T-helper 2 cell (primary cell): ENCODE data around the gene C2orf76.
"Not testable (repeated sequence)": the region's sequence is repeated elsewhere in the genome, so short reads cannot be mapped to it uniquely, and the experiment has no call there.

Experiments
- DNase-seq, 5 experiments: peaks; one replicate each; pipeline versions ENCODE4 v3.0.0 to v3.0.0-alpha.2; 2012 to 2022

C2orf76 gene

DNA sequence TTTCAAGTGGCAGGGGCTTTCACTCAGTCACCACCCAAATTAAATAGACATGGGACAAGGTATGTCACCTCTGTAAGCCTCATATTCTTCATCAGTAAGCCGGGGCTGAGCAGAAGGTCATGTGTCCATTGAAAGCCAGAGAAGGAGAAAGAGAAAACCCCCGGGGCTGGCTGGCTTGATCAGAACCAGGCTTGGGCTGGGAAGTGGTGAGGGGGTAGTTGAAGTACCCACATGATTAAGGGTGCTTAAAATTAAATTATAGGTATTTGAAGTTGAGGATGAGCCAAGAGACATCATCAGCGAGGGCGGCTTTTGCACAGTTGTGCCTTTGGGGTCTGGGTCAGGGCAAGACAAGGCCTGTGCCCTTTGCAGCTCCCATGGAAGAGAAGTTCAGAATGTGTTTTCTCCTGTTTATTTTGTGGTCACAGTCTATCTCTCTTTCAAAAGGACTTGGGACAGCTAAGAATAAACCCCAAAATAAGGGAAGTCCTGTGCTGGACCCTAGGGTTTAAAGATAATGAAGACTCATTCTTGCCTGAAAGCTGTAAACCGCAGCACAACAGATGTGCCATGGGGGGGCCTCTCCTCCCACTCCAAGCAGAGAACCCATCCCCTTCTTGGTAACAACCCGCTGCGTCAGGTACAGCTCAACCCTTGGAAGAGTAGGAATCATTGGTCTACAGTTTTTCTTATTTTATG, 10.8 kb upstream of the C2orf76 start:
- DNase-seq = no peak

GRCh38 chr2:119376810-119377209, 10.2 kb upstream of the C2orf76 start:
- no peak for DNase-seq

DNA sequence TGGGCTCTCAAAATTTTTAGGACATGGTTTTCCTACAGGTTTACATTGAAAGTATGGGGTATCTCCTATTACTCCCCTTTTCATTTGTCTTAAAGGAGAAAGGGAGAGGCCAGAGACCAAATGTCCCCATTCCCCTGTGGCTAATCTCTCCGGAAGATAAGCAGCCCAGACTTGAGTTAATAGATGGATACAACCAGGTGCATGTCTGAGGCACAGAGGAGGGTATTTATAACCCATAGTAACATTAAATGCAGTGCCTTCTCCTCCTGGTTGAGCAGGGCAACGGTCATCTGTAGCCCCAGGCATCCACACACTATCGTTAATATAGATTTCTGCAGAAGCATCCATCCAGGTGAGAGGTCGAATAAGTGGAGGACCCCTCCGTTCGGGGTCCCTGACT, 9.8 kb upstream of the C2orf76 start:
- DNase-seq = not testable (repeated sequence)

DNA sequence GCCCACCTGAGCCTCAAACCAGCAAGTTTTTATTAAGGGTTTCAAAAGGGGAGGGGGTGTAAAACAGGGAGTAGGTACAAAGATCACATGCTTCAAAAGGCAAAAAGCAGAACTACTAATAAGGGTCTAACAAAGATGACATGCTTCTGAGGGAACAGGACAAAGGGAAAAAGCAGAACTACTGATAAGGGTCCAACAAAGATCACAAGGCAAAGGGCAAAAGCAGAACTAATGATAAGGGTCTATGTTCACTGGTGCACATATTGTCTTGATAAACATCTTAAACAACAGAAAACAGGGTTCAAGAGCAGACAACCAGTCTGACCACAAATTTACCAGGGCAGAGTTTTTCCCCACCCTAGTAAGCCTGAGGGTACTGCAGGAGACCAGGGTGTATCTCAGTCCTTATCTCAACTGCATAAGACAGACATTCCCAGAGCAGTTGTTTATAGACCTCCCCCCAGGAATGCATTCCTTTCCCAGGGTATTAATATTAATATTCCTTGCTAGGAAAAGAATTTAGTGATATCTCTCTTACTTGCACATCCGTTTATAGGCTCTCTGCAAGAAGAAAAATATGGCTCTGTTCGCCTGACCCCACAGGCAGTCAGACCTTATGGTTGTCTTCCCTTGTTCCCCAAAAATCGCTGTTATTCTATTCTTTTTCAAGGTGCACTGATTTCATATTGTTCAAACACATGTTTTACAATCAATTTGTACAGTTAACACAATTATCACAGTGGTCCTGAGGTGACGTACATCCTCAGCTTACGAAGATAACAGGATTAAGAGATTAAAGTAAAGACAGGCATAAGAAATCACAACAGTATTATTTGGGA, 7.5 kb upstream of the C2orf76 start:
- DNase-seq = not testable (repeated sequence)

- no peak for DNase-seq
Measured at GRCh38 chr2:119372778-119373568, 6.3 kb upstream of the C2orf76 start.

DNA sequence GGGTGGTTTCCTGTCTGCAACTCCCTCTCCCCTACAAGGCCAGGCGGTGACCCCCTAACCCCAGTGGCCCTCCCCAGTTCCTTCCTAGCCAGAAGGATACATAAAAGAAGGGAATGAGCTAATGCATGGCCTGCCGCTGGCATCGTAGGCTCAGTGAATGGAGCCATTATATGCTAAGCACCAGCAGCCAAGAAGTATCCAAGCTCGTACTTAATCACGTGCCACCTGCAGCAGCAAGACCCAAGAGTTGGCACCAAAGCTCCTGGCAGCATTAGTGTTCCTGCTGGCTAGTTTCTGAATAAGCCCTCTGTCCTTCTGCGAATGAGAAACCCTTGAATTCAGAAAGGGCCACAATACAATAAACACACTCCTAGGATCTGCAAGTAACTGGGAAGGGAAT, 4.5 kb upstream of the C2orf76 start:
- DNase-seq = no peak

GRCh38 chr2:119369845-119370244, 3.2 kb upstream of the C2orf76 start:
- no peak for DNase-seq

GRCh38 chr2:119367472-119368099, 952 bp upstream of the C2orf76 start:
- DNase-seq = peak; percentile 12 to 69 (median 24)

GRCh38 chr2:119366161-119366648, 429 bp downstream of the C2orf76 start:
- DNase-seq = peak in 1 of 5 experiments; percentile 30

- DNase-seq = no peak
Measured at GRCh38 chr2:119365436-119365835, 1.2 kb downstream of the C2orf76 start.

DNA sequence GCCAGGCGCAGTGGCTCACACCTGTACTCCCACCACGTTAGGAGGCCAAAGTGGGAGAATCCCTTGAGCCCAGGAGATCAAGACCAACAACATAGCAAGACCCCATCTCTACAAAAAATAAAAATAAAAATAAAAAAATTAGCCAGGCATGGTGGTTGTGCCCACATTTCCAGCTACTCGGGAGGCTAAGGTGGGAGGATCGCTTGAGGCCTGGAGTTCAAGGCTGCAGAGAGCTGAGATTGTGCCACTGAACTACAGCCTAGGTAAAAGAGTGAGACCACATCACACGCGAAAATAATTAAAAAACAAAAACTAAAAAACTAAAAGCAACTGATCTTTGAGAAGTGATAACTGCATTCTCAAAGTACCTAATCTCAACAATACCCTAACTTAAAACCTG, 1.8 kb downstream of the C2orf76 start:
- no peak for DNase-seq

GRCh38 chr2:119360423-119360966, 6.1 kb downstream of the C2orf76 start:
- no peak for DNase-seq

GRCh38 chr2:119359774-119360173, 6.9 kb downstream of the C2orf76 start:
- no peak for DNase-seq

DNA sequence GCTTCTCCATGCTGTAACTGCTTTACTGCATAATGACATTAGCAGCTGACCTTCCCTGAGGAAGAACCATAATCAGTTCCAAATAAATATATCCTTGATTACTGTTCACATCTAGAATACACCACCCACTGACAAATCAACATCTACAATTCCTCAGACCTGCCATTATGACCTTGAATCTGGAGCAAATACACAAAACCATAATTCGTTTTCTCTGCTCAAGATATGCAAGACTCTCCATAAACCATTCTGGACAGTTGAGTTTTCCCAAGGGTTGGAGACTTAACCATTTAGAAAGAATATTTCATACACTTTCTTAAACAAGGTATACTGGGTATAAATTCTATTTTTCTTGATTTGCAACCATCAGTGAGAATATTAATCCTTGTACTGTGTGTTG, 11.8 kb downstream of the C2orf76 start:
- DNase-seq = no peak

DNA sequence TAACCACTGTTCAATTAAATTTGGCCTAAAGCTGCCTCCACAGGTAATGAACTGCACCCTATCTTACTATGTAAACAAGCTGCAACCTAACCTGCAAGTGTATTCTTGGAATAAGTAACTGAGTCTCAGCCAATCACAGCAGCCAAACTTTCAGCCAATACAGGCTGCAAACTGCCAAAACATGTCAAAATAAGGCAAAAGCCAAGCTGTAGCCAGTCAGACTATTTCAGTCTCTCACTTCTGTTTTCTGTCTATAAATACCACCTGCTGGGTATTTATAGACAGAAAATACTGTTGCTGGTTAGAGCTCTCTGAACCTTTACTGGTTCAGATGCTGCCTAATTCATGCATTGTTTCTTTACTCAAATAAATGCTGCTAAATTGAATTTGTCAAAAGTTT, 14.3 kb downstream of the C2orf76 start:
- peak in 1 of 5 experiments; percentile 43 for DNase-seq

DNA sequence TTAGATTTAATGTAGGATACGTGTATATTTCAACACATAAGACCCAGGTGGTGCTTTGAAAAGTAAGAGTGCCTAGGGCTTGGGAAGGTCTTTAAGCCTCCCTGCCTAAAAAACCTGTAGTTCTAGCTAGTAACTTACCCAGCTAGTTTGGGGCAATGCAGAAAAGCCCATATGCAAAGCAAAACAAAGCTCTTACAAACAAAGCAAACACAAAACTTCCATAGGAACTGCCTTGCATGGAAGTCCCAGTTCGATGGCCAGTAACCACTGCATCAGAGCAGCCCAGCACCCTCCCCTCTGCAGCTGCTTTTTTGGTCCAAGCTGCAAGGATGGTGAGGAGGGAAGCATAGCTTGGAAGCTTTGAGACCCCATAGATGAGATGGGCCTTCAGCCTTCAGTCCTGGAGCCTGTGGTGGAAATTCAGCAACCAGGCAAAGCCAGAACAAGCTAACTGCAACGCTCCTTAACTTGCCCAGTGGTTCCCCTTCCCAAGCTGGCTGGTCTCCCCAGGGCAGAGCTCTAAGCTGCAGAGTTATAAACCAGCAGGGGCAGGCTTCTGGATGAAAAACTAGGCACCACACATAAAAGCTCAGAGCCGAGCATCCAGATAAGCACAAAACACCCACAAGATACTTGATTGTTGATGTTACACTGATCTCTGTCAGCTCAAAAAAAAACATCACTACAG, 16.2 kb downstream of the C2orf76 start:
- DNase-seq = no peak

DNA sequence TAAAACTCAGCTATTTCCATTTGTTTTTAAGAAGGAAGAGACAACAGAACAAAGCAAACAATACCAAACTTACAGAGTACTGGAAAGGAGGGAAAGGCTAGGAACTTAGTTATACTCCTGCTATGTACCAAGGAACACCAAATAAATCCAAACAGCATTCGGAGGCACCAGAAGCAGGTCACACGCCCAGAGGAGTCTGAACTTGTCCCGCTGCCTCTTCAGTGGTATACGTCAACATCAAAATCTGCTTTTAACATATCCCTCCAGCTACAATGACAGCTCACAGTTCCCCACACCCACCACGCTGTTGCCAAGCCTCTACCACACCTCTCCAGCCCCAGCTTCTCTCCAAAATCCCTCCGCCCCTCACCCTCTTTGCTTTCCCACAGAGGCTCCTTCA, 17.3 kb downstream of the C2orf76 start:
- DNase-seq = no peak

DNA sequence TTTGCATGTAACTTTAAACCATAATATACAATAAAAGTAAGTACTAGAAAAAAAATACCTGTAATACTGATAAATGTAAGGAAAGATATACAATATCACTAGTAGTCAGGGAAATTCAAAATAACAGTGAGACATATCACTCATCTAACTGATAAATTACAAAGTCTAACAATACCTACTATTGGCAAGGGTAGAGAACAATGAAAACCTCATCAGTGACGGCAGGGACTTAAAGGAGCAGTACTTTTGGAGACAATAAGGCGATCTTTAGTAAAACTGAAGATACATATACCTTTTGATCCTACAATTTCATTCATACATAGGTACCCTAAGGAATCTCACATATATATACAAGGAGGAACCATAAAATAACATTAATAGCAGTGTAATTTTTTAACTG, 24.9 kb downstream of the C2orf76 start:
- DNase-seq = no peak

DNA sequence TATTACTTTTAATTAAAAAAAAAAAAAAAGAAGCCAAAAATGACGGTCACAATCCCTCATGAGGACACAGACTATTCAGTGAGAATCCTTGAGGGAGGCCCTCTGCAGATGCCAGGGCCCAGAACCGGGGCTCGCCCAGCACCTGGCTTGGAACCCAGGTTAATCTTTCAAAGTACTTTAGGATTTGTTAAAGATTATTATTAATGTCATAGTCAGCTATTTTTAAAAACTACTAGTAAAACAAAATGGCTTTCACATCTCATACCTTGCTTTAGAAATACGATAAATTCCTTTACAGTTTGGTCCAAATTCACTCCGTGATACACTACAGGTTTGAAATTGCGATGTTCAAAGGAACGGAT, 27.1 kb downstream of the C2orf76 start:
- DNase-seq = no peak

DNA sequence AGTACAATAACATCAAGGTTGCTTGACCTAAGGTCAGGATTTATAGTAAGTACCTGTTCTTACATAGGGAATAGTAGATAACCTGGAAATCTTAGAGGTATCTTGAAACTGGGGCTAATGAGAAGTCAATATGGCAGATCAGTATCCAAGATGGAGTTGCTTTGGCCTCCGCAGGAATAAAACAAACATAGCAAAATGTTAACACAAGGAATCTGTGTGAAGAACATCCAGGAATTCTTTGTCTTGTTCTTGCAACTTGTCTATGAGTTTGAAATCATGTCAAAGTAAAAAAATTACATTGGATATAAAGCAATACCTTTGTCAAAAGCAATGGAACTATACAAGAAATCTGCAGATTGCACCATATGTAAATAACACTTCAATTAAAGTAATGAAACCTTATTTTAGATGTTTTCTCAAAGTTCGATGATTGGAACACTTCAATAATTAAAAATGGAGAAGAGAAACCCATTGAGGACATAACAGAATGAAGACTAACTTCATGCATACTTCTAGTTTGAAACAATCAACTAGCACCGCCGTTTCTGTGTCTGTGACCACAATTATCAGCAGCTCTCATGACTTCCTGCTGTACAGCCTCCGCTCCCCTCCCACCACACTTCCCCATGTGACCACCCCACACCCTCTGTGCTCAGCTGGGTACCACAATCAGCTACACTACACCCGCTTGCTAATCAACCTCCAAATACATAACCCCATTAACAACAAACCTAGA, 27.6 kb downstream of the C2orf76 start:
- peak in 3 of 5 experiments; percentile 8 to 86 (median 33) for DNase-seq

GRCh38 chr2:119338272-119338671, 28.4 kb downstream of the C2orf76 start:
- no peak for DNase-seq
